T1000 (cell line): ENCODE results near the gene LAGE3.

ENCODE experiments used
- DNase-seq: peaks from one replicate; lab custom pipeline; 2025; ENCODE audit warnings: mixed read lengths; lab: John Stamatoyannopoulos, UW

LAGE3 gene

DNA sequence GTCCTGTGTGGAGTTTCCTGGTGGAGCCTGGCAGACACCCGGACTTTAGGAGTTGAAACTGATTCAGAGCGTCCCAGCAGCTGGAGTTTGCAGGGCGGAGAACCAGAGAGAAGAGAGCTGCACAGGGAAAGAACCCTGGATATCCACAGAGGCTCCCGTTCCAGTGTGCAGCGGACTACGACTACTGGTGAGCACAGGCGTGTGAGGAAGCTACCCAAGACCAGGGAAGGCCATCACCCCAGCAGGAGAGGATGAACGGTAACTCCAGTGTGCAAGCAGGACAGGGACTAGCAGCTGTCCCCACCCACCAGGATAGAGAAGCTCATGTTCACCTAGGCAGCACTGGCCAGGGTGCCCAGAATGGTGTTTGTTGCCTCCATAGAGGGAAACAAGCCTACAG, 2.3 kb downstream of the LAGE3 start:
- DNase-seq = no peak

DNA sequence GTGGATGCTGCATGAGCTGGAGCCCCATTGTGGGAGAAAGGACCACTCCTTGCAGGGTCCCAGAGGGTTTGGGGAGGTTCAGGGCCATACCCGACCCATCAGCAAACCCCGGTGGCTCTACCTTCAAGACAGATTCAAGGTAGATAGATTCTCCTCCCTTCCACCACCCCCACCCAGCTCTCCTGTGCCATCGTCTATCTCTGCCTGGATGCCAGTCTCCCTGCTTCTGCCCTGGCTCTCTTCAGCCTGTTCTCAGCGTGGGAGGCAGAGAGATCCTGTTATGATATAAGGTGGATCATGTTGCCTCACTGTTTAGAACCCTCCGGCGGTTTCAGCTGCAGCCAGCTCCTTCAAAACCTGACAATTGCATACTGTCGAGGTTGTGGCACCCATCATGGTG, 5.4 kb downstream of the LAGE3 start:
- DNase-seq = no peak

DNA sequence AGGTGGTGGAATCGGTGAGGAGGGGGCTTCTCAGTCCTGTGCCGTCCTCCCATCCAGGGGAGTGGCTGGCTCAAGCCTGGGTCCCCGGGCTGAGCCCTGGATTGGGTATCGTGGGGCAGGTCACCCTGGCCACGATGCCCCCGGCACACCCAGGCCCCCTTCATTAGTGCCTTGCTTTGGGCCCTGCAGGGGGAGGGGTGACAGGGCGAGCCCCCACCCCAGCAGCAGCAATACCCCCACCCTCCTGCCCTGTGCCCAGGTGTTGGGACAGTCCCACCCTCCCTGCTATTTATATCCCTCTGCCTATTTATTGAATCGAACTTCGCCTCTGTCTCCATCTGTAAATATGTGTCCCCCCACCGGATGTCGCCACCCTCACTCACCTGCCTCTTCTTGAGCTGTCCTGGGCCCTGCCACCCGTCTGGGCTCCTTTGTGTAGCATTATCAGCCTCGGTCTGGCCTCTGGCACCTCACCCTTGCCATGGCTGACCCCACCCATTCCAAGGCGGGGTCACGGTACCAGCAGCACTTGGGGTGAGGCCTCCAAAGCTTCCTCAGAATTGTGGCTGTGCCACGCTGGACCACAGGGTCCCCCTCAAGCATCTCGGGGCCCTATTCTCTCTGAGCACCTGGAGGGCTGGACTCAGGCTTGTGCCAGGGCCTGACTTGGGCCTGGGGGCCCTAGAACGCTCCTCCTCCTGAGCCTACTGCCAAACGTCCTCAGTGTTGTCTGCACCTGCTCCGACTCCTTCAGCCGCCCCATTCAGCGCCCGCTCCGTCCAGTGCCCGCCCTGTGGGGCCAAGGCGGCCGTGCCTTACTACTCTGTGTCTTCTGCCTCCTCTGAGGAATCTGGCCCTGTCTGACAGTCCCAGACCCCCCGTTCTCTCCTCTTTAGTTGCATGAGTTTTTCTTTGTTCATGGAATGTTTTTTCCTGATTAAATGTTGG, 6.1 kb downstream of the LAGE3 start:
- DNase-seq = no peak

DNA sequence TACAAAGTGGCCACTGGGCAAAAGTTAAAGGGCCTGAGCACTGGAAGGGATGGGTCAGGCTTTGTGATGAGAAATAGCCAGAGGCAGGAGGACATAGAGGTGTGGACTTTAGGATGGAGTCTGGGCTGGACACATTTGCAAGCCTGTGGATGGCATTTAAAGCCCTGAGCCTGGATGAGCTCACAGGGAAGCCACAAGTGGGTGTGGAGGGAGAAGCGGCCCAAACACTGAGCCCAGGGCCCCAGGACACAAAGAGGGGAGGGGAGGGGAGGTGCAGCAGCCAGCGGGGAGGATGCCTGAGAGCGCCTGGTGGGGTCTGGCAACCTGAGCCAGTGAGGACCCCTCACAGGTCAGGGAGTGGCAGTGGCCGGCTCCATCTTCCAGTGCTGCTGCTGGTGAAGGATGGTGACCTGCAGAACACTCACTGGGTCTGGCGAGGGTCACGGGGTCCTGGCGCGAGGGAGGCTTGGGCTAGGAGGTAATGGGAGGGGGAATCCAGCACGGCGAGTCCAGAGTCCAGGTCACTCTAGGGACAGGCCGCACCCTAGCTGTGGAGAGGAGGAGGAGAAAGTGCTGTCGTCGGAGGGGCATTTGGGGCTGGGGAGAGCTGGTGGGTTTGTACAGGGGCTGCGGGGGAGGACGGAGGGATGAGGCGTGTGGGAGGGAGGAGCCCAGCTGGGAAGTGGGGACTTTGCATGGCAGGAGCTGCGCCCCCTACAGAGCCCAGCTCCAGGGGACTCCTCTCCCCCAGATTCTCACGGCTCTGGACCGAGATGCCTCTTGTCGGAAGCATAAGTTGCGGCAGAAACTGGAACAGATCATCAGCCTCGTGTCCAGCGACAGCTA, 7.0 kb downstream of the LAGE3 start:
- DNase-seq = no peak

DNA sequence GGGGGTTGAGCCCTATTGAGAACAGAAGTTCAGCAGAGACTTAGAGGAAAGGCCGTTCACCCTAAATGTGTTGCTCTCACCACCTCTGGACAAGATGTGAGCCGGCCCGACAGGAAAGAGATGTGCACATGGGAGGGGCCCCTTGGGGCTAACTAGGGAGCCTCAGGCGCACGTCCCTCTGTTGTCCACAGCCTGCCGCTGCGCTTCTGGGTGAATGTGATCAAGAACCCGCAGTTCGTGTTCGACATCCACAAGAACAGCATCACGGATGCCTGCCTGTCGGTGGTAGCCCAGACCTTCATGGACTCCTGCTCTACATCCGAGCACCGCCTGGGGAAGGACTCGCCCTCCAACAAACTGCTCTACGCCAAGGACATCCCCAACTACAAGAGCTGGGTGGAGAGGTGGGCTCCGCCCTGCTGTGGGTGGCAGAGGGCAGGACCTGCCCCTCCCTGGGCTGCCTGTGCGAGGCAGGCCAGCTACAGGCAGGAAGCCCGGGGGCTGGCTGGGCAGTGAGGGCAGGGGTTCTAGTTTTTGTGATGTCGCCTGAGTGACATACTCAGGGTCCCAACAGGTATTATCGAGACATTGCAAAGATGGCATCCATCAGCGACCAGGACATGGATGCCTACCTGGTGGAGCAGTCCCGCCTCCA, 8.0 kb downstream of the LAGE3 start:
- no peak for DNase-seq

DNA sequence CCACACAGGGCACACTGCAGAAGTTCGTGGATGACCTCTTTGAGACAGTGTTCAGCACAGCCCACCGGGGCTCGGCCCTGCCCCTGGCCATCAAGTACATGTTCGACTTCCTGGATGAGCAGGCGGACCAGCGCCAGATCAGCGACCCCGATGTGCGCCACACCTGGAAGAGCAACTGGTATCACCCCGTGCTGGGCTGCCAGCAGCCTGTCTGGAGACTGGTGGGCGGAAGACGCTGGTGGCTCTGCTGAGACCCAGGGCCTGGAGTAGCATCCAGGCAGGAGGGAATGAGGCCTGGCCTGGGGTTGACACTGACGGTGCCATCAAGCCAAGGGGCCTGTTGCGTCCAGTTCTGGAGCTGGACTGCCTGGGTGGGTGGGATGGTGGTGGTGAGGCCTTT, 8.6 kb downstream of the LAGE3 start:
- DNase-seq = no peak

DNA sequence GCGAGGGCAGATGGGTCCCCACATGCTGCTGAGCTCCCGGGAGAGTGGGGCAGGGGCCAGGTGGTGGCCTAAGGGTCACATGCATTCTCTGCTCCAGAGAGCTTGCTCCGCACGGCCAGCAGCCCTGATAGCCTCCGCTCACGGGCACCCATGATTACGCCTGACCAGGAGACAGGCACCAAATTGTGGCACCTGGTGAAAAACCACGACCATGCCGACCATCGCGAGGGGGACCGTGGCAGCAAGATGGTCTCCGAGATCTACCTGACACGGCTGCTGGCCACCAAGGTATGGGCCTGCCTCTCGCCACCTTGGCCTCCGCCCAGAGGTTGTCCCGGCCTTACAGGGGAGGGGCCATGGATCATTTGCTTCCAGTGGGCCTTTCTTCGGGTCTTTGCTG, 9.2 kb downstream of the LAGE3 start:
- DNase-seq = no peak

DNA sequence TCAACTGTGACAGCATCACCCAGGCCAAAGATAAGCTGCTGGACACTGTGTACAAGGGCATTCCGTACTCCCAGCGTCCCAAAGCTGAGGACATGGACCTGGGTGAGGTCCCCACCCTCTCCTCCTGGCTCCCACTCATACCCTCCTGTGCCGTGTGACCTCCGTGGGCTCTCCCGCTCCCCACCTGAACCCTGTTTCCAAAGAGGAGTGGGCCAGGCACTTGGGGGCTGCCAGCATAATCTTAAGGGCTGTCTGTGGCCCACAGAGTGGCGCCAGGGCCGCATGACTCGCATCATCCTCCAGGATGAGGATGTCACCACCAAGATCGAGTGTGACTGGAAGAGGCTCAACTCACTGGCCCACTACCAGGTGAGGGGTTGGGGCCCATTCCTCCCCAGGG, 10.0 kb downstream of the LAGE3 start:
- no peak for DNase-seq

DNA sequence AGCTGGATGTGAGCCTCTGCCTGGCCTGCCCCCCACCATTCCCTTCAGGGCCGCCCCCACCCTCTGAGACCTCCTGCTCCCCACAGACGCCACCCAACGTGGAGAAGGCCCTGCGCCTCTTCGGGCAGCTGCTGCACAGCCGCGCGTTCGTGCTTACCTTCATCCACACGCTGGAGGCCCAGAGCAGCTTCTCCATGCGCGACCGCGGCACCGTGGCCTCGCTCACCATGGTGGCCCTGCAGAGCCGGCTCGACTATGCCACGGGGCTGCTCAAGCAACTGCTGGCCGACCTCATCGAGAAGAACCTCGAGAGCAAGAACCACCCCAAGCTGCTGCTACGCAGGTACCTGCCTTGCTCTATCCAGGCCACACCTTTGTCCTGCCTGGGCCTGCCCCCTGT, 10.9 kb downstream of the LAGE3 start:
- DNase-seq = no peak

DNA sequence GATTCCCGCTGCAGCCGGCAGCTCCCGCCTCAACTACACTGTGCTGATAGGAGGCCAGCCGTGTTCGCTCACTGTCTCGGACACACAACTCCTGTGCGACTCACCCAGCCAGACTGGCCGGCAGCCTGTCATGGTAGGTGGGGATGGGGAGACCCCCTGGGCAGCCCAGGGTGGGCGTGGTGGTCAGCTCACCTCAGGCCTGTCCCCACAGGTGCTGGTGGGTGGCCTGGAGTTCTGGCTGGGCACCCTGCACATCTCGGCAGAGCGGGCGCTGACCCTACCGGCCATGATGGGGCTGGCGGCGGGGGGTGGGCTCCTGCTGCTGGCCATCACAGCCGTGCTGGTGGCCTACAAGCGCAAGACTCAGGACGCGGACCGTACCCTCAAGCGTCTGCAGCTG, 11.5 kb downstream of the LAGE3 start:
- DNase-seq = no peak

DNA sequence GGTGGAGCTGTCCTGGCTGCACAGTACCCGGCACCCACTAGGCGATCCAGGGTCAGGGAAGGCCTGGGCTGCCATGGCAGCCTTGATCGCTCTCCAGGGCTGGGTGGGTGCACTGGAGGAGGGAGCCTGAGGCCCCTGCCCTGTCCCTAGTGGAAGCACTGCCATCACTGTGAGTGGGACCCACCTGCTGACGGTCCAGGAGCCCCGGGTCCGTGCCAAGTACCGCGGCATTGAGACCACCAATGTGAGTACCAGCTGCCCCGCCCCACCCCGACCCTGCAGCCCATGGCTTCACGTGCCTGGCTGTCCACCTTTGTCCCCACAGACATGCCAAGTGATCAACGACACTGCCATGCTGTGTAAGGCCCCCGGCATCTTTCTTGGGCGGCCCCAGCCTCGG, 12.2 kb downstream of the LAGE3 start:
- DNase-seq = no peak

DNA sequence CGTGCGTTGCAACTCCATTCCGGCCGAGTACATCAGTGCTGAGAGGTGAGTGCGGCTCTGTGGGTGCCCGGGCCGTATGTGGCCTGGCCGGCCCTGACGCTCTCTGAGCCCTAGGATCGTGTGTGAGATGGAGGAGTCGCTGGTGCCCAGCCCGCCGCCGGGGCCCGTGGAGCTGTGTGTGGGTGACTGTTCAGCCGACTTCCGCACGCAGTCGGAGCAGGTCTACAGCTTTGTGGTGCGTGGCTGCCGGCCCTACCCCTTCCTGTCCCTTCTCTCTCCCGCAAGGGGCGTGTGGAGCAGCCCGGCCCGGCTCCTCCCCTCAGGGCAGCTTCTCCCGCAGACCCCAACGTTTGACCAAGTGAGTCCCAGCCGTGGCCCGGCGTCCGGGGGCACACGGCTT, 13.0 kb downstream of the LAGE3 start:
- DNase-seq = no peak

DNA sequence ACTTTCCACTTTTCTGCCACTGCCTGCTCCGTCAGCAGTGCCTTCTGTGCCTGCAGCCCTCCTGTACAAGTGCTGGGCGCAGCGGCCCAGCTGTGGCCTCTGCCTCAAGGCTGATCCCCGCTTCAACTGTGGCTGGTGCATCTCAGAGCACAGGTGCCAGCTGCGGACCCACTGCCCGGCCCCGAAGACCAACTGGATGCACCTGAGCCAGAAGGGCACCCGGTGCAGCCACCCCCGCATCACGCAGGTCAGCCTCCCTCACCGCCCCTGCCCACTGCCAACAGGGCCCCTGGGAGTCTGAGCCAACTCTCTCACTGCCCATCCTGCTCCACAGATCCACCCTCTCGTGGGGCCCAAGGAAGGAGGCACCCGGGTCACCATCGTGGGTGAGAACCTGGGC, 13.5 kb downstream of the LAGE3 start:
- no peak for DNase-seq

DNA sequence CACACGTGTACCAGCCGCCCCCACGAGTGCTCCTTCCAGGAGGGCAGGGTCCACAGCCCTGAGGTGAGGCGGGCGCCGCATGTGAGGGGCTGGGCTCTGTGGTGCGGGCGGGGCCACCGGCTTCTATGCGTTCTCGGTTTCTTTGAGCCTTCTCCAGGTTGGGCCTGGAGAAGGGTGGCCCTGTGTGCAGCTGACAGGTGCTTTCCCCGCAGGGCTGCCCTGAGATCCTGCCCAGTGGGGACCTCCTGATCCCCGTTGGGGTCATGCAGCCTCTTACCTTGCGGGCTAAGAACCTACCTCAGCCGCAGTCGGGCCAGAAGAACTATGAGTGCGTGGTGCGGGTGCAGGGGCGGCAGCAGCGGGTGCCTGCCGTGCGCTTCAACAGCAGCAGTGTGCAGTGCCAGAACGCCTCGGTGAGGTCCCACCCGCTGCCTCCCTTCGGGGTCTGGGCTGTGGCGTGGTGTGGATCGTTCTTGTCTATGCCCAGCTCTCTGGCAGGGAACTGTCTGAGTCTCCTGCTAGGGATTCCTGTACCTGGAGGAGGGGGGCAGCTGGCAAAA, 14.2 kb downstream of the LAGE3 start:
- no peak for DNase-seq

DNA sequence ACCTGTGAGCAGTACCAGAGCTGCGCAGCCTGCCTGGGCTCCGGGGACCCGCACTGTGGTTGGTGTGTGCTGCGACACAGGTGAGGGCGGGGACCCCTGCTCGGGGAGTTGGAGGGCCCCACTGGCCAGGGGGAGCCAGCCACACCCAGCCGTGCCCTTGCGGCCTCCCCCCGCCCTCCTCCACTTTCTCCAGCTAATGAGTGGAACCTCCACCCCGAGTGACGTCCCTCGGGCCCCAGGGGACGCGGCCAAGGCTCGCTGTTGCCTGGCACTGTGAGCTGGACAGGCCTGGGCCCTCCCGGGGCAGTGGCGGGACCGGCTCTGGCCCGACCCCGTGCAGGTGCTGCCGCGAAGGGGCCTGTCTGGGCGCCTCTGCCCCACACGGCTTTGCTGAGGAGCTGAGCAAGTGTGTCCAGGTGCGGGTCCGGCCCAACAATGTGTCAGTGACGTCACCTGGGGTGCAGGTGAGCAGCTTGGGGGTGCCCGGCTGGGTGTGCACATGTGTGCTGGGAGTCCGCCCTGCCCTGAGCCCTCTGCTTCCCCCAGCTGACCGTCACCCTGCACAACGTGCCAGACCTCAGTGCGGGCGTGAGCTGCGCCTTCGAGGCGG, 15.4 kb downstream of the LAGE3 start:
- DNase-seq = no peak

DNA sequence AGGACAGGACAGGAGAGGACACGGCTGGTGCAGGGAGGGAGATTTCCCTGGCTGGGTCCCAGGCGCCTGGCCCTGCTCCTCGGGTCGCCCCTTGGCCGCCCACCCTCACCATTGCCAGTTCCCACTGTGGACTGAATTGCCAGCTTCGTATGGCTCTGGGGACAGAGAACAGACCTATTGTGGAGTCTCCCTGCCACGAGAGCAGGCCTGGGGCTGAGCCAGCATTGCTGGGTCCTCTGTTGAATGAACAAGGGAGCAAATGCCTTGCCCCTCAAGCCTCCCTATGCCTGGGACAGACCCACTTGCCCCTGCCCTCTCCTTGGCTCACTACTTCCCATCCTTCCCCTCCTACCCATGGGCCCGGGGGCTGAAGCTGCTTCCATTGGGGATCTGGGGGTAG, 16.7 kb downstream of the LAGE3 start:
- DNase-seq = no peak

DNA sequence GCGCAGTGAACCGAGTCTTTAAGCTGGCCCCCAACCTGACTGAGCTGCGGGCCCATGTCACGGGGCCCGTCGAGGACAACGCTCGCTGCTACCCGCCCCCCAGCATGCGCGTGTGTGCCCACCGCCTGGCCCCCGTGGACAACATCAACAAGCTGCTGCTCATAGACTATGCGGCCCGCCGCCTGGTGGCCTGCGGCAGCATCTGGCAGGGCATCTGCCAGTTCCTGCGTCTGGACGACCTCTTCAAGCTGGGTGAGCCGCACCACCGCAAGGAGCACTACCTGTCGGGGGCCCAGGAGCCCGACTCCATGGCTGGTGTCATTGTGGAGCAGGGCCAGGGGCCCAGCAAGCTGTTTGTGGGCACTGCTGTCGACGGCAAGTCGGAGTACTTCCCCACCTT, 18.8 kb downstream of the LAGE3 start:
- DNase-seq = no peak

DNA sequence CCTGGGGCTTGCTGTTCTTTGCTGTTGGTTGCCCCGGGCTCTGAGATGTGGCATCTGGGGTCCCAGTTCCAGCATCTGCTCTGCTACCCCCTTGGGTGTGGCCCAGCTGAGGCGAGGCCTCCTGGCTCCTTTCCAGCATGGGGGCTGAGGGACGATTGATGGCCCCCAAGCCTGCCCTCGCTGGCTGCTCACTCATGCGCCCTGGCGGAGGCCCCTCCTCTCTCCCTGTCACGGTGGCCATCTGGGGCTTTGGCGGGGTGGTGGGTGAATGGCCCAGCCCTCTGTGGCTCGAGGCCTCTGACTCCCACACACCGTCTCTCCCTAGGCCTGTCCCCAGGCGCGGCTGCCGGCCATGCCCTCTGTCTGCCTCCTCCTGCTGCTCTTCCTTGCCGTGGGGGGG, 19.2 kb downstream of the LAGE3 start:
- no peak for DNase-seq

DNA sequence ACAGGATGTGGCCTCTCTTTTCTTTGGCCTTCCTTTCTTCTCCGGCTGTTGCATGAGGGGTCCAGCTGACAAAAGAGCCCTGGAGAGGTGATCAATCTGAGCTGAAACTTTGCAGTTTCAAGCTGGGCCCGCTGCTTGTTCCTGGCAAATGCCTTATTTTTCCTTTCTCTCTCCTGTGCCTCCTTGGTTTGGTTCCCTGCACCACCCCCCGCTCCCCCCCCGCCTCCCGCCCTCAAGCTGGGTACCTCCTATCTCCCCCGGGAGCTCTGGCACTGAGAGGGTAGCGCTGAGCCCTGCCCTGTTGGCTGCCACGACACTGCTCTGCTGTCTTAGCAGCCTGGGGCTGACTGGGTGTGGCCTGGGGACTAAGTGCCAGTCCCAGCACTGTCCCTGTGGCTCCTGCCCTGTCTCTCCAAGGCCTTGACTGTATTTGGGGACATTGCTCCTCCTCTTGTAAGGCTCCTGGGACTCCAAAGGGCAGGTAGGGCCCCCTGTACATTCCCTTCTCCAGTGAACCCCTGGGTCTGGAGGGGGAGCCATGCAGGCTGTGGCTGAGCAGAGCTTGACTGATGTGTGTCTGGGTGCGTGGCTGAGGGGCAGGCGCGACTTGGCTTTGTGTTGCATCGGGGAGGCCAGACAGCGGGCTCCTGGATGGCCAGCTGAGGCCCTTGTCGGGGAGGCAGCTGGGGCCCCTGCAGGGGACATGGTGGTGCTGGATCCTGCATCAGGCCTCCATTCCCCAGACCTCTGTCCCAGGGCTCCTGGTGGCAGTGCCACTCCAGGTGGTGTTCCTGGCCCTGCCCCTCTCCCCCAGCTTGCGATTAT, 19.9 kb downstream of the LAGE3 start:
- DNase-seq = no peak

DNA sequence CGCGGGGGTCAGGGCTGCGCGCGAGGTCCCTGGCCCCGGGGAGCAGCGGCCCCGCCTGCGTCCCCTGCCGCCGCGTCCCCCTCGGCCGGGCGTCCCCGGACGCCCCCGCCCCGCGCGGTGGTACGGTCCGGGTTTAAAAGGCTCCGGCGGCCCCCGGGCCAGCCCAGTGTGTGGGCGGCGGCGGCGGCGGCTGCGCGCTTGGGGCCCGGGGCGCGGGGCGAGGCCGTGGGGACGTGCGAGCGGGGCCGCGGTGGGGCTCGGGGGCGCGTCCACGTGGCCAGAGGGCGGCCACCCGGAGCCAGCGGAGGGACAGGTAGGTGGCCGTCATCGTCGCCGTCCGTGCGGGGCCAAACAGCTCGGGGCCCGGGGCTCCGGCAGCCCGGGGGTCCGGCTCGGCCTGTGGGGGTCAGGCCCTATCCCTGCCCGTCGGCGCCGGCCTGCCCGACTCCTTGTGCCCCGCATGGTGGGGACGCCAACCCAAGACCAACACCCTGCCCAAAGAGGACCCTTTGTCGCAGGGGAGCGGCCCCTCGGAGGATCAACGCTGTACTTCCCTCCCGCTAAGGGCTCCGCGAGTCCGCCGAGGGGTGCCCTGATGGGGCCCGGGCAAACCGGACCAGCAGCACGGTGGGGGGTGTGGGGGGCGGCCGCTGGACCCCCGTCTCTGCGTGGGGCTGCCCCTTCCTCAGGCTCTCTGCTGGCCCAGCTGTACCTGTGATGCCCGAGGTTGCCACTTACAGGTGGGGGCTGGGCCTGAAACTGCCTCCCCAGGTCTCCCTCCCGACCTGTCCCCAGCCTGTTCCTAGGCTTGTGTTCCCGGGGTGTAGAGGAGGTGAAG, 20.7 kb downstream of the LAGE3 start, which contains the start of gene PLXNA3:
Gene PLXNA3, plus strand, starts transcription at position 166 of the 838 bp plus-strand sequence. CDS start 1,903 bp downstream, outside the sequence.
- no peak for DNase-seq
